Measurements from ENCODE around the gene TSPEAR. TPM values are rescaled to one million over a fixed set of nuclear protein-coding genes. Genes with fewer than 3 reads are reported as not detected.
A peak's percentile ranks its signal among the peaks of the same experiment; 100 is the strongest.

TSPEAR gene
- total RNA-seq, 2 experiments from 2014 or later = not detected

DNA sequence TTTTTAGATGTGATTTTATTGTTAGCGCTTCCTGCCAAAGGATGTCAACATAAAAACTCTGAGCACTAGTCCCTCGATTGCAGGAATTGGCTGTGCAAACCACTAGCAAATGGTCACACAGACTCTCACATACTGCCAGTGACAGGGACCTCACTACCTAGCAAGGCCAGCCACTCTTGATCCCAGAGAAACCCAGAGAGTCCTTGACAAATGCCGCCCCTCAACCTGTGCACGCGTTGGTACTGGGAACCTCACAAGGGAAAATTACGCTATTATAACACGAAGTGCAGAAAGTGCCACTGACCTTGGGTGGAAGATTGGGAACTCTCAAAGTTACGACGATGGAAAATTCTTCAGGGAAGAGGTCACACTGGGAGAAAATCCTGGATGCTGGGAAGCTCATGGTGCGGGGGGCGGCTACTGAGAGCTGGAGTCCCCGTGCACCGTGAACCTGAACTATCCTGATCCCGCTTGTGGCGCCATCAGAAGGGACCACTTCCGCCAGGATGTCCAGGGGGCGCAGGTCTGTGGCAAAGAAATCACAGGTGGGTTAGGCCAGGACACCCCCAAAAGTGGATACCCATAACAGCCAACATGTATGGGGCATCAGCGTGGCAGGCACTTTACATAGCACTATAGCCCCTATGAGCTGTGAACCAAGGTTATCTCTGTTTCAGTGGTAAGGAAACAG lies 143.7 kb downstream of the TSPEAR start:
- no peaks in the 10 kb centered on the region for H3K4me1 ChIP-seq (ENCODE audit: insufficient read depth, low read length)
- ChIA-PET POLR2A (no interaction called here), CTCF (no interaction called here)
- DNase-seq (no peak), ATAC-seq (ENCODE audit: poor library complexity) (no peak)
- no peaks in the 10 kb centered on the region for H3K27me3 ChIP-seq (ENCODE audit: control insufficient read depth in 1 of 2, insufficient read depth in 2 of 2, low read length in 2 of 2)
- Mint-ChIP-seq H3K27ac (no peak overlapping the region), H3K36me3 (ENCODE audit: low read depth) (peaks cover under 1% of the 10 kb centered on the region), H3K27me3 (peaks cover 2% of the 10 kb centered on the region), H3K9me3 (peaks cover 3% of the 10 kb centered on the region), H3K4me3 (no peak overlapping the region), H3K4me1 (ENCODE audit: low read depth) (peaks cover 14% of the 10 kb centered on the region)
- intact Hi-C loops (cut with DNase I, micrococcal nuclease) = no loop called here
- H3K27ac ChIP-seq (ENCODE audit: low read depth in 1 of 2, low read length in 2 of 2) = no peak overlapping the region
- TF ChIP-seq, protein P1, sequence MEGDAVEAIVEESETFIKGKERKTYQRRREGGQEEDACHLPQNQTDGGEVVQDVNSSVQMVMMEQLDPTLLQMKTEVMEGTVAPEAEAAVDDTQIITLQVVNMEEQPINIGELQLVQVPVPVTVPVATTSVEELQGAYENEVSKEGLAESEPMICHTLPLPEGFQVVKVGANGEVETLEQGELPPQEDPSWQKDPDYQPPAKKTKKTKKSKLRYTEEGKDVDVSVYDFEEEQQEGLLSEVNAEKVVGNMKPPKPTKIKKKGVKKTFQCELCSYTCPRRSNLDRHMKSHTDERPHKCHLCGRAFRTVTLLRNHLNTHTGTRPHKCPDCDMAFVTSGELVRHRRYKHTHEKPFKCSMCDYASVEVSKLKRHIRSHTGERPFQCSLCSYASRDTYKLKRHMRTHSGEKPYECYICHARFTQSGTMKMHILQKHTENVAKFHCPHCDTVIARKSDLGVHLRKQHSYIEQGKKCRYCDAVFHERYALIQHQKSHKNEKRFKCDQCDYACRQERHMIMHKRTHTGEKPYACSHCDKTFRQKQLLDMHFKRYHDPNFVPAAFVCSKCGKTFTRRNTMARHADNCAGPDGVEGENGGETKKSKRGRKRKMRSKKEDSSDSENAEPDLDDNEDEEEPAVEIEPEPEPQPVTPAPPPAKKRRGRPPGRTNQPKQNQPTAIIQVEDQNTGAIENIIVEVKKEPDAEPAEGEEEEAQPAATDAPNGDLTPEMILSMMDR (IDR thresholded peaks at IDR 0.05) = no peak
- H3K4me3 ChIP-seq (ENCODE audit: low read length) = no peak overlapping the region
- H3K36me3 ChIP-seq (ENCODE audit: insufficient read depth, low read length) = no peaks in the 10 kb centered on the region
- peaks cover 0 to 10% of the 10 kb centered on the region in 2 experiments for H3K9me3 ChIP-seq (ENCODE audit: control insufficient read depth in 1 of 2, insufficient read depth in 1 of 2, low read length in 2 of 2)

DNA sequence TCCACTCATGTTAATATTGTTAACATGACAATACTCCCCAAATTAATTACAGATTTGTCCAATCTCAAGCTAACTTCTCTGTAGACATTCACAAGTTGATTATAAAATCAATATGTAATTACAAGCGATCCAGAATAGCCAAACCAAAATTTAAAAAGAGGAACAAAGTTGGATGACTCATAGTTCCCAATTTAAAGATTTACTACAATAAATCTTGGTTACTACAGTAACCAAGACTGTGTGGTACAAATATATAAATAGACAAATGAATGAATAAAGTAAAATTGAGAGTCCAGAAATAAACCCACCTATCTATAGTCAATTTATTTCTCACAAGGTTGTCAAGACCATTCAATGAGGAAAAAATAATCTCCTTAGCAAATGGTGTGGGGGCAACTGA lies 145.0 kb downstream of the TSPEAR start:
- no peak overlapping the region for H3K27ac ChIP-seq (ENCODE audit: low read depth in 1 of 2, low read length in 2 of 2)

DNA sequence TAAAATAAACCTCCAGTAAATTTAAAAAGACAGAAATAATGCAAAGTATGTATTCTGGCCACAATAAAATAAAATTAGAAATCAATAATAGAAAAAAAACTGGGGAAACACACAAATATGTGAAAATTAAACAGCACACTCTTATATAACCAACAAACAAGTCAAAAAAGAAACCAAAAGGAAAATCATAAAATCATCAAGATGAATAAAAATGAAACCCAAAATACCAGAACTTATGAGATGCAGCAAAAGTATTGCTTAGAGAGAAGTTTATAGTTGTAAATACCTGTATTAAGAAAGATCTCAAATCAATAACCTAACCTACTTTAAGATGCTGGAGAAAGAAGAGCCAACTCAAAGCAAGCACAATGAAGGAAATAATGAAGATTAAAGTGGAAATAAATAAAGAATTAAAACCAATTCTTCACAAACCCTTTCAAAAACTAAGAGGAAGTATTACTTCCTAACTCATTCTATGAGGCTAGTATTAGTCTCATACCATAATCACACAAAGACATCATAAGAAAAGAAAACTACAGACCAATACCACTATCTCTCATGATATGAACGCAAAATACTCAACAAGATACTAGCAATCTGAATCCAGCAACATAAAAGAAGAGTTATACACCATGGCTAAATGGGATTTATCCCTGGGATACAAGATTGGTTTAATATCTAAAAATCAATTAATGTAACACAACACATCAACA lies 146.3 kb downstream of the TSPEAR start:
- H3K36me3 ChIP-seq (ENCODE audit: insufficient read depth, low read length) = no peaks in the 10 kb centered on the region
- ATAC-seq (ENCODE audit: poor library complexity) (no peak), DNase-seq (peak in 1 of 14 experiments; percentile 44)
- Mint-ChIP-seq H3K27ac (peak overlapping the region; percentile 39), H3K4me1 (ENCODE audit: low read depth) (peaks cover 14% of the 10 kb centered on the region), H3K4me3 (no peak overlapping the region), H3K36me3 (ENCODE audit: low read depth) (peaks cover 24% of the 10 kb centered on the region), H3K27me3 (no peaks in the 10 kb centered on the region), H3K9me3 (peaks cover 15% of the 10 kb centered on the region)
- intact Hi-C loops (cut with DNase I, micrococcal nuclease) = no loop called here
- TF ChIP-seq, protein P1 (IDR thresholded peaks at IDR 0.05) = no peak
- no peaks in the 10 kb centered on the region for H3K27me3 ChIP-seq (ENCODE audit: control insufficient read depth in 1 of 2, insufficient read depth in 2 of 2, low read length in 2 of 2)
- no peak overlapping the region for H3K4me3 ChIP-seq (ENCODE audit: low read length)
- H3K4me1 ChIP-seq (ENCODE audit: insufficient read depth, low read length) = no peaks in the 10 kb centered on the region
- peaks cover 0 to 4% of the 10 kb centered on the region in 2 experiments for H3K9me3 ChIP-seq (ENCODE audit: control insufficient read depth in 1 of 2, insufficient read depth in 1 of 2, low read length in 2 of 2)
- POLR2A ChIA-PET = no interaction called here
- CTCF ChIA-PET = interaction anchor here (0.5 kb wide), 1 partner anchor 247 kb away, joined by 4 read pairs; no protein-coding TSS in a partner anchor
- peak overlapping the region in 1 of 2 donors; percentile 17 for H3K27ac ChIP-seq (ENCODE audit: low read depth in 1 of 2, low read length in 2 of 2)

More for the DNA sequence above, 145.0 kb downstream of the TSPEAR start:
- H3K27ac Mint-ChIP-seq = no peak overlapping the region
- peaks cover 10% of the 10 kb centered on the region for H3K9me3 Mint-ChIP-seq
- no peaks in the 10 kb centered on the region for H3K36me3 ChIP-seq (ENCODE audit: insufficient read depth, low read length)
- H3K4me3 ChIP-seq (ENCODE audit: low read length) = no peak overlapping the region
- ATAC-seq (ENCODE audit: poor library complexity) = no peak
- H3K4me1 ChIP-seq (ENCODE audit: insufficient read depth, low read length) = no peaks in the 10 kb centered on the region
- H3K9me3 ChIP-seq (ENCODE audit: control insufficient read depth in 1 of 2, insufficient read depth in 1 of 2, low read length in 2 of 2) = peaks cover 0 to 5% of the 10 kb centered on the region in 2 experiments
- H3K27me3 Mint-ChIP-seq = no peaks in the 10 kb centered on the region
- DNase-seq = no peak
- no peaks in the 10 kb centered on the region for H3K27me3 ChIP-seq (ENCODE audit: control insufficient read depth in 1 of 2, insufficient read depth in 2 of 2, low read length in 2 of 2)
- TF ChIP-seq, protein P1 (IDR thresholded peaks at IDR 0.05) = no peak
- POLR2A ChIA-PET = no interaction called here
- intact Hi-C loops (cut with DNase I, micrococcal nuclease) = no loop called here
- CTCF ChIA-PET = no interaction called here
- H3K4me3 Mint-ChIP-seq = no peak overlapping the region
- peaks cover 14% of the 10 kb centered on the region for H3K4me1 Mint-ChIP-seq (ENCODE audit: low read depth)
- H3K36me3 Mint-ChIP-seq (ENCODE audit: low read depth) = peaks cover 12% of the 10 kb centered on the region
